Activated CD4-positive, alpha-beta T cell treated with anti-CD3 and anti-CD28 coated beads, Interleukin-10, Interleukin-2, amounts not matched to agents 100 ng/mL and 50 ng/mL, durations not matched to agents 16 hours and 8 hours (primary cell): ENCODE data around the gene SSH2.

Experiments
- DNase-seq: peaks from one replicate; pipeline ENCODE4 v3.0.0-alpha.2; 2020

SSH2 gene

DNA sequence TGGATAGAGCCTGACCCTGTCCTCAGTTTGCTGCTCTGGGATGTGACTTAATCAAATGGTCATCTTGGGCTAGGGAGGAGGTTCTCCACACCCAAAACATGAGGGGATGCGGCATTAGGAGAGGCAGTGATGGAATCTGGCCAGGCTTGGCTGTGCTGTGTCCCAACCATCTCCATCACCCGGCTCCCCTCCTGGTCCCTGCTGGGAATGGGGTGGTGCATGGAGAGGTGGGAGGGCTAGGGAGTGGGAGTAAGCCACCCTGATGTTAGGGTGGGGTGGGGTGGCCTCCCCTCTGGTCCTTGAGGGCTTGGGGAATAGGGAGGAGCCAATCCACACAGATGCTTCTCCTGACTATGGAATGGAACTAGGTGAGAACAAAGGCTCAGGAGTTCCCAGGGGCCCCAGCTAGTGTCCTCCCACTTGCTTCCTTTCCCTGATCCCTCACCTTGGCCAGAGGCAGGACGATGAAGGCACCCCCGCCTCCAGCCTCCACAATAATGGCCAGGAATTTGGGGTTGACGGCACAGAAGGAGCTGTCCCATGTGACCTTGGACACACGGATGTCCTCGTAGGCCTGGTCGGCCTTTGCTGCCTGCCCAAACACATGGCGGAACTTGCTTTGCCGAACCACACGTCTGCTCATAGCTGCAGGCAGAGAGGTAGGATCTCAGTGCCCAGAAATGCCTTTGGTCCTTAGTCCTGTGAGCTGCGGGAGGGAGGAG lies 309.1 kb downstream of the SSH2 start:
- no peak for DNase-seq

DNA sequence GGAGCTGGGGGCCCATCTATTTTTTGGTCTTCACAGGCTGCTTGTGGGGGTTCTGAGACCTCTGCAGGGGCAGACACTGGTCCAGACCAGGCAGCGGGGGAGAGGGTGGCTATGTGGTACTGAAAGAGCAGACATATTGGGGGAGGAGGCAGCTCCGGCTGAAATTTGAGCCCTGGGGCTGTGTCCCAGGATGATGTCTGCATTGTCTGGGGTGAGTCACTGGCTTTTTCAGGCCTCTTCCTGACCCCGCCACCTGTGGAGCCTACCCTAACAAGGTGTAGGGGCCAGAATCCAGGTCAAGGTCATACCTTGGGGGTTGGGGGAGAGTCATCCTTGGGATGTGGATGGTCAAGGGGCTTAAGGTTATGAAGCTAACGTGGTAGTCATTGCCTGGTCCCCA lies 309.8 kb downstream of the SSH2 start:
- DNase-seq = no peak

DNA sequence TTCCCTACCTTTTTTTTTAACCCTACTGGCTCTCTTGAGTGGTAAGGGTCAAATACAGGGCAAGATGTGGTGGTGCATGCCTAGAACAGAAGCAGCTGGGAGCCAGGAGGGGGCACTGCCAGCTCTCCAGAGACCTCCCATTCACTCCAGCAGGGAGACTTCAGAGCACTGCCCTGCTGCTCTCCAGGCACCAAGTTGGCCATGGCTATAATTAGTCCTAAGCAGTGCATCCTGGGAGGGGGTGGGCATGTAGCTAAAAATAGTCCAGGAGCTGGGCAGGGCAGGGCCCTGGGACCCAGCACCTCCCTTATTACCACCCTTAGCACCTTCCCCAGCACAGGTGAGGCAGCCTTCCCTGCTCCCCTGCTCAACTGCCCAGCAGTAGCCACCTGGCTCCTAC lies 310.8 kb downstream of the SSH2 start:
- DNase-seq = no peak

- DNase-seq = no peak
Measured at GRCh38 chr17:29618272-29619065, 311.6 kb downstream of the SSH2 start.

- peak; percentile 95 for DNase-seq
Measured at GRCh38 chr17:29617481-29618271, 312.4 kb downstream of the SSH2 start.

GRCh38 chr17:29617125-29617480 lies 312.9 kb downstream of the SSH2 start:
- peak; percentile 97 for DNase-seq

DNA sequence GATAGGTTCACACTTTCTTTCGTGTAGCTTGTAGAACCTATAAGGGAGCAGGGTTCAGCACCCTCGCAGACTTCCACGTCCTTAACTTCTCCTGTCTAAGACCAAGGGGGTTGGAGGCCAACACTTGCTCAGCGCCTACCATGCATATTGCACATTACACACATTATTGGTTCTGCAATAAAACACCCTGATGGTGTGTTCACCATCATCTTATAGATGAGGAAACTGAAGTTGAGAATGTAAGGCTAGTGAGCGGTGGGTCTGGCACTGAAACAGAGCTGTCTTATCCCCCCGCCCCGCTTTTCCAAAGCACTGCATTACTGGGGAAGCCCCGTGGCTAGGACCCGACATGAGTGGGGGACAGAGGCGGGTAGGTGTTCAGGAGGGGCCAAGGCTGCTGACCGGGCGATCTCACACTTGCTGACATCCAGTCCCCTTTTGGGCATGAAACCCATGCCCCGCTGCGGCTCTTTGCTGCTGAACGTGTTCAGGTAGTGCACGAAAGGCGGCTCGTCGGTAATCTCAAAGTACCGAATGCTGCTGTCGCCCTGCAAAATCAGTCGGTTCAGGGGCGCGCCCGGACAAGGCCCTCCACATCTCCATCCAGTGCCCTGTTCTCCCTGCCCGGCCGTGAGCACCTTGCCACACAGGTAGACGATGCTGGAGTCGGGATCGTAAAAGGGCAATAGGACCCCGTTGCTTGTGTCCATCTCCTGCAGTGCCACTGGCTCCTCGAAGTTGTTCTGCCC lies 313.6 kb downstream of the SSH2 start:
- DNase-seq = no peak

- DNase-seq = peak; percentile 91
Measured at GRCh38 chr17:29615492-29616299, 314.3 kb downstream of the SSH2 start.

DNA sequence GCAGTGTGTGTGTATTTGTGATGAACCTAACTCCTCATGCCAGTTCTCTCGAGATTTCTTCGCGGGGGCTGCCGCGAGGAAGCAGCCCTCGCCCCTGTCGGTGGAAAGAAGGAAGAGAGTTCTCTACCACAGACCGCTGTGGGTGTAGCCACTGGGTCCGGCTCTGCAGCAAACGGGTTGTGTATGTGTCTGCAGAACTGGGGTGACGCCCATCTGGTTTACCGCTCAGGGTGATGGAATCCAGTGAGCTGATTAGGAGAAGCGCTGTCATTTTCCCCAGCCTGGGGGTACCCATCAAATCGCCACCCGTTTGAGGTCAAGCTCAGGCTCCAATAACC lies 315.0 kb downstream of the SSH2 start:
- peak; percentile 79 for DNase-seq

DNA sequence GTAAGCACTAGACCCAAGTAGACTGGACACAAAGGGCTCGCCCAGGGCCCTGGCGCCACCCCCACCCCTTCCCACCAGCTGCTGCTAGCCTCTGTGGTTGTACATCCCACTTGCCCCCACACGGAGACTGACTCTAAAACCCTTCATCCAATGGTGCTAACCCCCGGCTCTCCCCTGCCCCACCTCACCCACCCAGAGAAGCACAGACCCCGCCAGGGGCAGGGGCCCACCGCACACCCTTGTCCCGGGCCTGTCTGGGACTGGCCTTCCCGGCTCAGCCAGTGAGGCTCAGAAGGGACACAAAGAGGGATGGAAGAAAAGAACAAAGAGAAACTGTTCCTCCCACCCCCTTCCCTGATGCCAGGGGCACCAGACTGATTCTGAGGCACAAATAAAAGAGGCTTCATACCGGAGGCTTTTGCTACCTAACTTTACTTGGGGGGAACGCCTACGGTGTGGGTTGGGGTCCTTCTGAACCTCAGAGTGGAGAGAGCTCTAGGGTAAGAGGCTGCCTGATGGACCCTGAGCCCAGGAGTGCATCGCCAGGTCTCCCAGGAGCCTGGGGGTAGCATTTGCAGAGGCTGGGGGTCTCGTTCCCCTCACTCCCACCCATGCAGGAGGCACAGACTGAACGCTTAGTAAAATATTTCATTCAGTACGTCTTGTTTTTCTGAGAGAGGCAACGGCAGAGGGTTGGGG lies 315.5 kb downstream of the SSH2 start:
- no peak for DNase-seq

DNA sequence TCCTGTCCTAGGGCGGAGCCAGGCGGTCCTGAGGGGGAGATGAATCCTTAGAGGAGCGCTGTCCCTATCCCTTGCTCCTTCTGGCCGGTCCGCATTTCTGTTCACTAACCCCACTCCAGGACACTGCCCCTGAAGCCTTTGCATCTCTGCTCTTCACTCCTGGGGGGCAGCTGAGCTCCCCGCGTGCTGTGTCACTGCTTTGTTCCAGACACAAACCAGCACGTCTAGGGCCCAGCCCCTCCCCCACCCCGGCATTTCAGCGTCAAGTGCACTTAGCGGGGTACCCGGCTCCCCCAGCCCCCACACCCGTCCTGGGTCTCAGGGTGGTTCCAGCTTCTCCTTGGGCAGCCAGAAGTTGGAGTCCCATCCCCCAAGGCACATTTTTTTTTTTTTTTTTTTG lies 316.2 kb downstream of the SSH2 start:
- no peak for DNase-seq

- DNase-seq = peak; percentile 97
Measured at GRCh38 chr17:29613352-29613837, 316.6 kb downstream of the SSH2 start.

DNA sequence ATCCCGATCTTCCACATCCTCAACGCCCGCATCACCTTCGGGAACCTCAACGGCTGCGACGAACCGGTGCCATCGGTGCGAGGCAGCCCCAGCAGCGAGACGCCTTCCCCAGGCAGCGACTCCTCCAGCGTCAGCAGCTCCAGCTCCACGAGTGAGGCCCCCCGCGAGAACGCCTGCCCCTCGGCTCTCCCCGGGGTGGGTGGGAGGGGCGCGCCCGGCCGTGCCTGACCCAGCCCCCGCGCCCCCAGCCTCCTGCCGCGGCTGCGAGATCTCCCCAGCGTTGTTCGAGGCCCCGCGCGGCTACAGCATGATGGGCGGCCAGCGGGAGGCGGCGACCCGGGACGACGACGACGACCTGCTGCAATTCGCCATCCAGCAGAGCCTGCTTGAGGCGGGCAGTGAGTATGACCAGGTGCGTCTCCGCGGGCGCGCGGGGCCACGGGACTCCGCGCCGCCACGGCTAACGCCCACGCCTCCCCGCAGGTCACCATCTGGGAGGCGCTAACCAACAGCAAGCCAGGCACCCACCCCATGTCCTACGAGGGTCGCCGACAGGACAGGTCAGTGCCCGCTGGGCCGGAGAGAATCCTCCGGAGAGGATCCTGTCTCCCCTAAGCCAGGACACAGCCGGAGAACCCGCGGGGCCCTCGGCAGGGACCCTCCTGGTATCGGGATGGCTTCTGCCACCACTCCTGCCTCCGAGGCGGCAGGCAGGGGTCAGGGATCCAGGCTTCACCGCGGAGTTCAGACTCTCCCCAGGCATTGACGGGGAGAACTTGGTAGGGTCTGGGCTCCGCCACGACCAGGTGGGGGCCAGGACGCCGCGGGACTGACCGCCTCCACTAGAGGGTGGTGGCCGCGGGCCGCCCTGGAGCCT lies 317.4 kb downstream of the SSH2 start:
- DNase-seq = no peak

DNA sequence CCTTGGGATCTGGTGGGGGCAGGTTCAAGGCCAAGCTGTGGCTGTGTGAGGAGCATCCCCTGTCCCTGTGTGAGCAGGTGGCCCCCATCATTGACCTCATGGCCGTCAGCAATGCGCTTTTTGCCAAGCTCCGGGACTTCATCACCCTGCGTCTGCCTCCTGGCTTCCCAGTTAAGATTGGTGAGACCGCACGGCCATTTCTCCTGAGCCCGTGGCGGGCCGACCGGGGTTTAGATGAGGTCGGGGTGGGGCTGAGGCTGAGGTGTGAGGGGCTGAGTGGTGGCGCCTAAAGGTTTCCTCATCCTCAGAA lies 318.0 kb downstream of the SSH2 start:
- no peak for DNase-seq

GRCh38 chr17:29611351-29612093 lies 318.5 kb downstream of the SSH2 start:
- no peak for DNase-seq

DNA sequence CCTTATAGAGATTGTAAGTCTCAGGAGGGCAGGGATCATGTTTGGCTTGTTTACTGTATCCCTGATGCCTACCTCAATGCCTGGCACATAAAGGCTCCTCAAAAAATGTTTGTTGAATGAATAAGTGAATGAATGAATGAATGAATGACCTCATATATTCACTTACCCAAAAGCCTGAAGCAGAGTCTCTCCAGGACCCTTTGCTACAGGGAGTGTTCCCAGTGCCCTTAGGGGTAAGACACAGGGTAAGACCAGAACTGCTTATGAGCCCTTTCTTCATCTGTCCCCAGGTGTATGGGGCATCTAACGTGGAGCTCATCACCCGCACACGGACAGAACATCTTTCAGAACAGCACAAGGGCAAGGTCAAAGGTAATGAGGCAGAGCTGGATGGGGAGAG lies 319.6 kb downstream of the SSH2 start:
- no peak for DNase-seq

DNA sequence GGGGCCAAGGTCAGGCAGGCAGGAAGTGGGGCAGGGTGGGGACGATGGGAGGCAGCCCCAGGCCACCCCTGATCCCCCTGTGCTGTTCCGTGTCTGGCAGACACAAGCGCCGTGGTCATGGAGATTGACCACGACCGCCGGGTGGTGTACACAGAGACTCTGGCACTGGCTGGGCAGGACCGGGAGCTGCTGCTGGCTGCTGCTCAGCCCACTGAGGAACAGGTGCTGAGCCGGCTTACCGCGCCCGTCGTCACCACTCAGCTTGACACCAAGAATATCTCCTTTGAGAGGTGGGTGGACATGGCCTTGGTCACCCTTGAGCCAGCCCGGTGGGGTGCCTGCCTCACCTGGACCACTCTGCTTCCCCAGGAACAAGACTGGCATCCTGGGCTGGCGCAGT lies 321.0 kb downstream of the SSH2 start:
- no peak for DNase-seq

DNA sequence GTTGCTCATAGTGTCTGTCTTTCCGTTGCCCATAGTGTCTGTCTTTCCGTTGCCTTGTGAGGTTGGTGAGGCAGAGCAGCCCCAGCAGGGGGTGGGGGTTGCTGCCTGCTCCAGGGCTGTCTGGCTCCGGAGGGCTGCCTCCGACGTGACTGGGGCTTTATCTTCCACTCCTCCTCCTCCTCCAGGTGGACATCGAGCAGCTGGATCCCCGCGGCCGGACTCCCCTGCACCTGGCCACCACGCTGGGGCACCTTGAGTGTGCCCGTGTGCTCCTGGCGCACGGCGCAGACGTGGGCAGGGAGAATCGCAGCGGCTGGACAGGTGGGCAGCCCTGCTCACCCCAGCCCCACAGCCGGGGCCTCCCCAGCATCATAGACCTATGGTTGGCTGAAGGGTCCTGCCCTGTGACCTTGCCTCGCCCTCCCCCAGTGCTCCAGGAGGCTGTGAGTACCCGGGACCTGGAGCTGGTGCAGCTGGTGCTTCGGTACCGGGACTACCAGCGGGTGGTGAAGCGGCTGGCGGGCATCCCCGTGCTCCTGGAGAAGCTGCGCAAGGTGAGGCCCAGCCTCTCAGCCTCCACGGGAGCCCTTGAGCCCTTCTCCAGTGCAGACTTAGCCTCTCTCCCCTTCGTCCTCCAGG lies 322.4 kb downstream of the SSH2 start:
- no peak for DNase-seq

GRCh38 chr17:29603109-29603674 lies 326.8 kb downstream of the SSH2 start:
- DNase-seq = no peak
